PFSK-1 (cell line): Measurements from ENCODE around the gene JAG2.

ENCODE experiments used
- FOXP2 ChIP-seq: optimal IDR thresholded peaks from 2 replicates; pipeline ENCODE3; 2011; ENCODE audit warnings: borderline replicate concordance, control low read depth, inconsistent platforms; ENCODE audit not compliant: insufficient read depth; ENCODE audit errors: extremely low read length, extremely low read depth
- POLR2AphosphoS5 ChIP-seq: IDR thresholded peaks from 2 replicates; pipeline ENCODE4 v1.6.1; 2012; ENCODE audit warnings: low read depth, mild to moderate bottlenecking, control low read depth, low read length, moderate library complexity
- REST ChIP-seq, 2 experiments: IDR thresholded peaks; 2 replicates each; pipeline versions ENCODE4 v1.6.1 to v1.8.0; 2011 to 2012; ENCODE audit warnings: low read depth in 2 of 2, low read length in 2 of 2, control low read depth in 1 of 2, inconsistent platforms in 1 of 2, mild to moderate bottlenecking in 1 of 2, moderate library complexity in 1 of 2; ENCODE audit not compliant: insufficient read depth in 1 of 2
- SIN3A ChIP-seq: IDR thresholded peaks from 2 replicates; pipeline ENCODE4 v1.6.1; 2012; ENCODE audit warnings: mild to moderate bottlenecking, low read length, moderate library complexity, borderline replicate concordance; ENCODE audit not compliant: insufficient read depth
- TAF1 ChIP-seq: IDR thresholded peaks from 2 replicates; pipeline ENCODE4 v1.6.1; 2012; ENCODE audit warnings: low read length, control low read depth, borderline replicate concordance; ENCODE audit not compliant: insufficient read depth

Gene JAG2

GRCh38 chr14:105156414-105157375 is 11.9 kb downstream of the JAG2 start:
- no peak for TF ChIP-seq FOXP2
- TF ChIP-seq REST (IDR thresholded peaks at IDR 0.05; ENCODE audit: insufficient read depth in 1 of 2, low read depth in 2 of 2, low read length in 2 of 2), result no peak
- no peak for TF ChIP-seq SIN3A
- no peak for TF ChIP-seq POLR2AphosphoS5
- no peak for TF ChIP-seq TAF1

GRCh38 chr14:105155681-105156413 is 12.7 kb downstream of the JAG2 start:
- TF ChIP-seq REST (IDR thresholded peaks at IDR 0.05; ENCODE audit: insufficient read depth in 1 of 2, low read depth in 2 of 2, low read length in 2 of 2) (no peak), FOXP2 (no peak), SIN3A (no peak), POLR2AphosphoS5 (no peak), TAF1 (no peak)

GRCh38 chr14:105155071-105155651 is 13.4 kb downstream of the JAG2 start:
- TF ChIP-seq FOXP2 (no peak), SIN3A (no peak), REST (IDR thresholded peaks at IDR 0.05; ENCODE audit: insufficient read depth in 1 of 2, low read depth in 2 of 2, low read length in 2 of 2) (no peak), TAF1 (no peak), POLR2AphosphoS5 (no peak)

- TF ChIP-seq SIN3A, result no peak
- TF ChIP-seq TAF1, result no peak
- TF ChIP-seq FOXP2, result no peak
- TF ChIP-seq REST (IDR thresholded peaks at IDR 0.05; ENCODE audit: insufficient read depth in 1 of 2, low read depth in 2 of 2, low read length in 2 of 2), result no peak
- TF ChIP-seq POLR2AphosphoS5, result no peak
These were observed 14.1 kb downstream of the JAG2 start for GRCh38 chr14:105154476-105154871.
